Measurements from ENCODE around the gene TMEM165. TPM values are rescaled to one million over a fixed set of nuclear protein-coding genes. Genes with fewer than 3 reads are reported as not detected.
A peak's percentile ranks its signal among the peaks of the same experiment; 100 is the strongest.

TMEM165 gene
- total RNA-seq, 1 experiment from 2014 or later: 90.4 TPM

GRCh38 chr4:55355555-55355954 lies 40.2 kb upstream of the TMEM165 start:
- no peak overlapping the region for H3K4me3 Mint-ChIP-seq (ENCODE audit: unreplicated experiment)
- BruUV-seq (replicated peaks): no TSS peak
- H3K27me3 Mint-ChIP-seq (ENCODE audit: insufficient read depth, unreplicated experiment): no peaks in the 10 kb centered on the region
- H3K27ac Mint-ChIP-seq (ENCODE audit: unreplicated experiment): no peak overlapping the region
- ChIA-PET CTCF (interaction anchor here (1.5 kb wide), 1 partner anchor 9 kb away, joined by 4 read pairs; the partner anchor contains the start of gene SRD5A3), POLR2A (no interaction called here)
- Histone ChIP-seq H3K36me3 (ENCODE audit: control insufficient read depth, insufficient read depth, low read length) (no peaks in the 10 kb centered on the region), H3K4me1 (peaks cover 7% of the 10 kb centered on the region; the same call in 1 of the 2 replicates), H3K4me3 (ENCODE audit: low read depth, low read length) (no peak overlapping the region), H3K27me3 (replicated peaks; ENCODE audit: control insufficient read depth, insufficient read depth, low read length) (no peaks in the 10 kb centered on the region), H3K9me3 (no peaks in the 10 kb centered on the region)
- H3K4me1 Mint-ChIP-seq (ENCODE audit: low read depth, unreplicated experiment): peaks cover 11% of the 10 kb centered on the region
- DNase-seq: no peak
- TF ChIP-seq CTCF (IDR thresholded peaks at IDR 0.05; ENCODE audit: insufficient read depth in 1 of 2, low read depth in 1 of 2, low read length in 1 of 2, severe bottlenecking in 1 of 2, unreplicated experiment in 1 of 2): no peak
- H3K9me3 Mint-ChIP-seq (ENCODE audit: unreplicated experiment): no peaks in the 10 kb centered on the region
- intact Hi-C loops (cut with micrococcal nuclease; ENCODE audit: unreplicated experiment): no loop called here
- peaks cover 11% of the 10 kb centered on the region for H3K36me3 Mint-ChIP-seq (ENCODE audit: insufficient read depth, unreplicated experiment)

- H3K4me1 Mint-ChIP-seq (ENCODE audit: low read depth, unreplicated experiment): peaks cover 11% of the 10 kb centered on the region
- H3K4me3 ChIP-seq (ENCODE audit: low read depth, low read length): no peak overlapping the region
- peak overlapping the region; percentile 67 for H3K27ac Mint-ChIP-seq (ENCODE audit: unreplicated experiment)
- peak; percentile 38 to 39 for DNase-seq
- ChIA-PET CTCF (interaction anchor here (1.5 kb wide), 1 partner anchor 11 kb away, joined by 4 read pairs; the partner anchor contains the start of gene SRD5A3), POLR2A (no interaction called here)
- peaks cover 11% of the 10 kb centered on the region for H3K36me3 Mint-ChIP-seq (ENCODE audit: insufficient read depth, unreplicated experiment)
- intact Hi-C loops (cut with micrococcal nuclease; ENCODE audit: unreplicated experiment): no loop called here
- H3K9me3 Mint-ChIP-seq (ENCODE audit: unreplicated experiment): no peaks in the 10 kb centered on the region
- H3K4me1 ChIP-seq: peaks cover 10% of the 10 kb centered on the region; the same call in 1 of the 2 replicates
- no TSS peak for BruUV-seq (replicated peaks)
- H3K27me3 Mint-ChIP-seq (ENCODE audit: insufficient read depth, unreplicated experiment): no peaks in the 10 kb centered on the region
- no peak overlapping the region for H3K4me3 Mint-ChIP-seq (ENCODE audit: unreplicated experiment)
- H3K9me3 ChIP-seq: no peaks in the 10 kb centered on the region
- TF ChIP-seq CTCF (IDR thresholded peaks at IDR 0.05; ENCODE audit: insufficient read depth in 1 of 2, low read depth in 1 of 2, low read length in 1 of 2, severe bottlenecking in 1 of 2, unreplicated experiment in 1 of 2): no peak
- no peaks in the 10 kb centered on the region for H3K27me3 ChIP-seq (replicated peaks; ENCODE audit: control insufficient read depth, insufficient read depth, low read length)
- H3K36me3 ChIP-seq (ENCODE audit: control insufficient read depth, insufficient read depth, low read length): no peaks in the 10 kb centered on the region
Measured at GRCh38 chr4:55356991-55357461, 38.7 kb upstream of the TMEM165 start.

- peaks cover 11% of the 10 kb centered on the region for H3K36me3 Mint-ChIP-seq (ENCODE audit: insufficient read depth, unreplicated experiment)
- BruUV-seq (replicated peaks): no TSS peak
- intact Hi-C loops (cut with micrococcal nuclease; ENCODE audit: unreplicated experiment): no loop called here
Measured at GRCh38 chr4:55358246-55358645, 37.5 kb upstream of the TMEM165 start.

More at GRCh38 chr4:55358246-55358645, 37.5 kb upstream of the TMEM165 start:
- no peak for DNase-seq
- no peaks in the 10 kb centered on the region for H3K27me3 Mint-ChIP-seq (ENCODE audit: insufficient read depth, unreplicated experiment)
- no peak for TF ChIP-seq CTCF (IDR thresholded peaks at IDR 0.05; ENCODE audit: insufficient read depth in 1 of 2, low read depth in 1 of 2, low read length in 1 of 2, severe bottlenecking in 1 of 2, unreplicated experiment in 1 of 2)
- Histone ChIP-seq H3K36me3 (ENCODE audit: control insufficient read depth, insufficient read depth, low read length) (no peaks in the 10 kb centered on the region), H3K9me3 (no peaks in the 10 kb centered on the region), H3K4me1 (peaks cover 10% of the 10 kb centered on the region; the same call in 1 of the 2 replicates), H3K27me3 (replicated peaks; ENCODE audit: control insufficient read depth, insufficient read depth, low read length) (no peaks in the 10 kb centered on the region), H3K4me3 (ENCODE audit: low read depth, low read length) (no peak overlapping the region)
- no peaks in the 10 kb centered on the region for H3K9me3 Mint-ChIP-seq (ENCODE audit: unreplicated experiment)
- ChIA-PET POLR2A (no interaction called here), CTCF (no interaction called here)
- no peak overlapping the region for H3K27ac Mint-ChIP-seq (ENCODE audit: unreplicated experiment)
- no peak overlapping the region for H3K4me3 Mint-ChIP-seq (ENCODE audit: unreplicated experiment)
- peaks cover 11% of the 10 kb centered on the region for H3K4me1 Mint-ChIP-seq (ENCODE audit: low read depth, unreplicated experiment)
